ENCODE measurements around the gene SH3RF3.

- TF ChIP-seq POLR2A (IDR thresholded peaks at IDR 0.05; ENCODE audit: low read length) (no peak), GATA1 (IDR thresholded peaks at IDR 0.05; ENCODE audit: low read depth, low read length) (no peak)
Observed at GRCh38 chr2:109498906-109499305, 369.9 kb downstream of the SH3RF3 start.
